Fibroblast of lung (primary cell): ENCODE data around the gene PRKCH. TPM values are rescaled to one million over a fixed set of nuclear protein-coding genes. Genes with fewer than 3 reads are reported as not detected.

Experiments
- DNase-seq, 2 donors: peaks; one replicate each; pipeline versions ENCODE4 v3.0.0 to v3.0.0-alpha.2; 2010; ENCODE audit warnings: low read depth in 2 of 2
- H2AFZ ChIP-seq: 2 replicates; pipeline ENCODE4 v1.5.1; 2012; ENCODE audit warnings: low read length, control low read depth, inconsistent platforms
- H3K27ac ChIP-seq: 2 replicates; pipeline ENCODE4 v1.5.1; 2011; ENCODE audit warnings: low read length, control low read depth; ENCODE audit not compliant: insufficient read depth
- H3K27me3 ChIP-seq: 2 replicates; pipeline ENCODE4 v1.5.1; 2011; ENCODE audit warnings: mild to moderate bottlenecking, low read length; ENCODE audit not compliant: control insufficient read depth, insufficient read depth
- H3K36me3 ChIP-seq: 2 replicates; pipeline ENCODE4 v1.5.1; 2011; ENCODE audit warnings: low read length; ENCODE audit not compliant: control insufficient read depth, insufficient read depth
- H3K4me1 ChIP-seq: 2 replicates; pipeline ENCODE4 v1.5.1; 2011; ENCODE audit warnings: low read length; ENCODE audit not compliant: control insufficient read depth, insufficient read depth; ENCODE audit errors: extremely low read depth
- H3K4me2 ChIP-seq: 2 replicates; pipeline ENCODE4 v1.5.1; 2011; ENCODE audit warnings: low read length, control low read depth; ENCODE audit not compliant: insufficient read depth; ENCODE audit errors: extremely low read depth
- H3K4me3 ChIP-seq, 4 experiments: fragments of 200-600 bp in 1 of 4; sonication (generic) in 1 of 4; replicated peaks in 1 of 4; 2 replicates each; pipeline ENCODE4 v1.5.1; 2011 to 2016; ENCODE audit warnings: low read length in 4 of 4, low read depth in 3 of 4, mild to moderate bottlenecking in 3 of 4, control low read depth in 2 of 4, inconsistent platforms in 1 of 4, mixed read lengths in 1 of 4; ENCODE audit not compliant: insufficient read depth in 1 of 4; ENCODE audit errors: control extremely low read depth in 1 of 4
- H3K79me2 ChIP-seq: 2 replicates; pipeline ENCODE4 v1.5.1; 2012; ENCODE audit warnings: mild to moderate bottlenecking, low read length, inconsistent platforms; ENCODE audit not compliant: control insufficient read depth, insufficient read depth
- H3K9ac ChIP-seq: 2 replicates; pipeline ENCODE4 v1.5.1; 2011; ENCODE audit warnings: mild to moderate bottlenecking, low read length, control low read depth; ENCODE audit not compliant: insufficient read depth
- H3K9me3 ChIP-seq: 2 replicates; pipeline ENCODE4 v1.5.1; 2012; ENCODE audit warnings: low read depth, low read length; ENCODE audit not compliant: control insufficient read depth, insufficient read depth
- H4K20me1 ChIP-seq: 2 replicates; pipeline ENCODE4 v1.5.1; 2011; ENCODE audit warnings: low read length; ENCODE audit not compliant: control insufficient read depth, insufficient read depth; ENCODE audit errors: extremely low read depth
- EZH2 ChIP-seq: IDR thresholded peaks from 2 replicates; pipeline ENCODE4 v1.5.1; 2012; ENCODE audit warnings: low read length, control low read depth, mild to moderate bottlenecking; ENCODE audit errors: missing control alignments
- polyA plus RNA-seq, 2 donors: library from polyadenylated mRNA; depleted of rRNA in 1 of 2; stranded (reverse) in 1 of 2; unstranded in 1 of 2; fragments of >200 nt; gene quantifications; 2 replicates each; pipeline ENCODE4 v1.2.1, GENCODE V29; 2011 to 2012; ENCODE audit warnings: missing spikeins in 1 of 2
- total RNA-seq: library from RNA; depleted of rRNA; stranded (reverse); fragments of >200 nt; gene quantifications from 2 replicates; pipeline ENCODE4 v1.2.1, GENCODE V29; 2014
- TF ChIP-seq, protein P1 (sequence below), 2 donors: IDR thresholded peaks in 1 of 2; conservative IDR thresholded peaks in 1 of 2; 1 replicate in 1 of 2; 2 replicates in 1 of 2; pipeline ENCODE4 v1.5.1; 2011 to 2012; ENCODE audit warnings: low read length in 2 of 2, control low read depth in 1 of 2, inconsistent platforms in 1 of 2, low read depth in 1 of 2, mild to moderate bottlenecking in 1 of 2

The PRKCH gene
- total and polyA plus RNA-seq, 2 donors (not counting 1 experiment from before 2014, with no cell fraction given): 2.9 to 5.4 TPM

DNA sequence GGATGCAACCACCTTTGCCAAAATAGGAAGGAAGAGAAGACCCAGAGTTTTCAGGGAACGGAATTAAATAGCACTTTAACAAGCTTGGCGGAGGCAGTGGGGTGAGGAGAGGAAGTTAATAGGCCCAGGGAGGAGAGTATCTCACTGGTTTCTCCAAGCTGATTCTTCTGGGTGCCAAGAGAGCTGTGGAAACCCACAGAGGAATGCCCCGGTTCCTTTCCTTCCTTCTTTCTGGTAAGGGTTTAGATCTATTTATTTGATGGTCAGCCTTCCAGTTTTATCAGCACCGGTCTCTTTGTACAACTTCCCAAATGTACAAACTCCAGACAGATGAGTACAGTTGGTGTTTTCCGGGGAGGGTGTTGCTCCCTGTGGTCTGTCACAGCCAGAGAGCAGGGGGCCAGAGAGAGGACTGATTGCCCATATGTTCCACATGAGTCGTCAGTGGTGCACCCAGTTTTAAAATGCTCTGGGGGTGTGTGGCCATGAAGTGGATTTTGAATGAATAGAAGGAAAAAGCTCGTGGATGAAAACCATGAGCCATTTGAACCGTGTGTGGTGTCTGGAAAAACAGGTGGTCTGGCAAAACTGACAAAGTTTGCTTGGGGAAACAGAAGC, 26.6 kb downstream of the PRKCH start:
- Histone ChIP-seq H3K9me3 (no peaks in the 10 kb centered on the region), H2AFZ (no peak overlapping the region), H3K4me1 (no peaks in the 10 kb centered on the region), H3K4me3 (no peak overlapping the region), H3K4me2 (no peak overlapping the region), H3K36me3 (no peaks in the 10 kb centered on the region), H3K27me3 (no peaks in the 10 kb centered on the region), H3K27ac (no peak overlapping the region), H3K79me2 (no peaks in the 10 kb centered on the region), H4K20me1 (no peaks in the 10 kb centered on the region), H3K9ac (no peak overlapping the region)
- DNase-seq: no peak
- TF ChIP-seq EZH2: no peak

DNA sequence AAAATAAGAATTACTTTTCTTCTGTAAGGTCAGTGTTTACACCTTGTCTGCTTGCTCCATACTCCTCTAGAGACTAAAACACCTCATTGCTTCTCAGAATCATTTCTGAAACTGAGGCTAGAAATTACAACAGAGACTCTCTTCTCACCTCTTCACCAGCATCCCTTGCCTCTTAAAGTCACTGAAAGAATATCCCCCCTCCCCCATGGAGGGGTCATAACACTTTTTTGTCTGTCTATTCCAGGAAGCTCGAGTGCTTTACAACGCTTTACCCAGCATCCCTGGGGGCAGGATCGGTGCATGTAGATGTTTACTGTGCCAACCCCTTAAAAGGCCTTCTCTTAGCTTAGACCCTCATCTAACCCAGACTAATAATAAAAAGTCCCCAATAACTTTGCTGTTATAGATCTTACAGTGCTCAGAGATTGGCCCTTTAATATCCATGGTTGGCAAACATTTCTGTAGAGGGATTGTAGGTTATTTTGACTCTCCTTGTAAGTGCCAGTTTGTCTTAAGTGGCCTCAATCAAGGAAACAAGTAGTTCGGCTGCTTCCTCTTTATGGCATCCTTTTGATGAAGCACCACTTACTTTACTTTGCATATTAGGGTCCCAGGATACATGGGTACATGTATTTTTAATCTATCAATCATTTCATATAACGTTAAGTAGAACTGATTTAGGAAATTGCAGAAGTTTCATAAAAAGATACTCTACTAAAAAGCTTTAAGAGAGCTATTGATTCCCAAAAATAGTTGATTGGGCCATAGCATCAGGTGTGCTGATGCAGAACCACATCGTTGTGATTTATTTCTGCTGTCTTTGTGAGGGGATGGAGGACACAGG, 29.3 kb downstream of the PRKCH start:
- Histone ChIP-seq H3K4me1 (no peaks in the 10 kb centered on the region), H3K9me3 (no peaks in the 10 kb centered on the region), H2AFZ (no peak overlapping the region), H3K27ac (no peak overlapping the region), H3K4me2 (no peak overlapping the region), H3K36me3 (no peaks in the 10 kb centered on the region), H3K4me3 (no peak overlapping the region), H3K9ac (no peak overlapping the region), H3K79me2 (no peaks in the 10 kb centered on the region), H4K20me1 (no peaks in the 10 kb centered on the region), H3K27me3 (no peaks in the 10 kb centered on the region)
- DNase-seq: no peak
- TF ChIP-seq EZH2: no peak
- TF ChIP-seq, protein P1, sequence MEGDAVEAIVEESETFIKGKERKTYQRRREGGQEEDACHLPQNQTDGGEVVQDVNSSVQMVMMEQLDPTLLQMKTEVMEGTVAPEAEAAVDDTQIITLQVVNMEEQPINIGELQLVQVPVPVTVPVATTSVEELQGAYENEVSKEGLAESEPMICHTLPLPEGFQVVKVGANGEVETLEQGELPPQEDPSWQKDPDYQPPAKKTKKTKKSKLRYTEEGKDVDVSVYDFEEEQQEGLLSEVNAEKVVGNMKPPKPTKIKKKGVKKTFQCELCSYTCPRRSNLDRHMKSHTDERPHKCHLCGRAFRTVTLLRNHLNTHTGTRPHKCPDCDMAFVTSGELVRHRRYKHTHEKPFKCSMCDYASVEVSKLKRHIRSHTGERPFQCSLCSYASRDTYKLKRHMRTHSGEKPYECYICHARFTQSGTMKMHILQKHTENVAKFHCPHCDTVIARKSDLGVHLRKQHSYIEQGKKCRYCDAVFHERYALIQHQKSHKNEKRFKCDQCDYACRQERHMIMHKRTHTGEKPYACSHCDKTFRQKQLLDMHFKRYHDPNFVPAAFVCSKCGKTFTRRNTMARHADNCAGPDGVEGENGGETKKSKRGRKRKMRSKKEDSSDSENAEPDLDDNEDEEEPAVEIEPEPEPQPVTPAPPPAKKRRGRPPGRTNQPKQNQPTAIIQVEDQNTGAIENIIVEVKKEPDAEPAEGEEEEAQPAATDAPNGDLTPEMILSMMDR (conservative IDR thresholded peaks at IDR 0.05 in 1 of 2, IDR thresholded peaks at IDR 0.05 in 1 of 2; ENCODE audit: low read depth in 1 of 2, low read length in 2 of 2): no peak

DNA sequence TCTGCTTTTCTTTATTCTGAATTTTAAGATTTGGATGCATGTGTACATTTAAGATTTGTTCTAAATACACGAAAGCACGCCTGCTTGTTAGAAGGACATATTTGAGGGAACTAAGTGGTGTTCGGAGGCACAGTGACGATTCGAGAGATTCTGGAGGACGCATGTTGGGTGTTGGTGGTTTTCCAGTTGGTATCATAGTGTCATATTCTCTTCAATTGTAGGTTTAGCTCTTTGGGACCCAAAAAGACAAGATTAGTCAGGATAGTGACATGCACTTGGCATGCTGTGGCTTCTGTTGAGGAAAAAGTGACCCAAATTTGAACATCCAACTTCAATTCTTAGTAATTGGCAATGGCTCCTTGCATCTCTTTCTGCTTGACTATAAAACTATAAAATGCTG, 30.1 kb downstream of the PRKCH start:
- Histone ChIP-seq H3K27ac (no peak overlapping the region), H3K9ac (no peak overlapping the region), H3K9me3 (no peaks in the 10 kb centered on the region), H3K4me1 (no peaks in the 10 kb centered on the region), H3K36me3 (no peaks in the 10 kb centered on the region), H3K4me3 (no peak overlapping the region), H3K79me2 (no peaks in the 10 kb centered on the region), H3K27me3 (no peaks in the 10 kb centered on the region), H4K20me1 (no peaks in the 10 kb centered on the region), H3K4me2 (no peak overlapping the region), H2AFZ (no peak overlapping the region)
- no peak for DNase-seq
- TF ChIP-seq, protein P1 (conservative IDR thresholded peaks at IDR 0.05 in 1 of 2, IDR thresholded peaks at IDR 0.05 in 1 of 2; ENCODE audit: low read depth in 1 of 2, low read length in 2 of 2): no peak
- no peak for TF ChIP-seq EZH2
